Fibroblast of skin of right biceps (primary cell): ENCODE measurements around the gene ABLIM1.
"Not testable (repeated sequence)": the region's sequence is repeated elsewhere in the genome, so short reads cannot be mapped to it uniquely, and the experiment has no call there.

ENCODE experiments used
- DNase-seq: peaks from one replicate; pipeline ENCODE4 v3.0.0-alpha.2; 2013

Gene ABLIM1

GRCh38 chr10:114658175-114658574 lies at the start of gene ABLIM1:
ABLIM1 (minus strand) TSS chr10:114658275; CDS start chr10:114658200, 75 bp downstream.
- no peak for DNase-seq

- no peak for DNase-seq
Measured at GRCh38 chr10:114706458-114707055, 48.5 kb upstream of the ABLIM1 start.

- DNase-seq: no peak
Measured at GRCh38 chr10:114704679-114705078, 46.6 kb upstream of the ABLIM1 start.

DNA sequence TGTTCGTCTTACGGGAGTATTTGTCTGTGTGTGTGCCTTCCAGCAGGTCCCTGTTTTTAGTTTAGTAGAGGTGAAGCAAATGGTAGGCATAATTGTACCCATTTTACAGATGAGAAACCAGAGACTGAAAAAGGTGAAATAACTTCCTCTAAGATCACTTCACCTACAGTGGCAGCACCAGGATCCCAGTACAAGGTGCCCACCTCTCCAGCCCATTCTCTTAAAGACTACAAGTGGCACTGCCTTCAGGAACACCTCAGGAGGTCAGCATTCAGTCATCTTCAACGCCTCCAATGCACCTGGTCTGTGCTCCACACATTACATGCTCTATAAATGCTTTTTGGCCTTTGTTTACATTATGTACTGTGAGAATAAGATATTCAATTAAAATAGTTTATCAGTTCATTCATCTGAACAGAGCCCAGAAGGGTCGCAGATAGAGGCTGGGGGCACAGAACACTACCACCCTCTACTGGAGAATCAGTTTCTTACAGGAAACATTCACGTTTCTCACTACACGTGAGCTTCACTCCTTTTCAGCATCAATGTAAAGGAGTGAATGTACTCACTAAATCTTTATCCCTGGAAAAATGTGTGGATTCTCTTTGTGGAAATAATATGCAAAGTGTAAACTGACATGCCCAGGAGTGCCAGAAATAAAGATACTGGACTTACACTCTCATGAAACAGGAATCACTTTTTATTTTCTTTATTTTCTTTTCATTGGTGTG lies 45.5 kb upstream of the ABLIM1 start:
- DNase-seq: peak; percentile 38

DNA sequence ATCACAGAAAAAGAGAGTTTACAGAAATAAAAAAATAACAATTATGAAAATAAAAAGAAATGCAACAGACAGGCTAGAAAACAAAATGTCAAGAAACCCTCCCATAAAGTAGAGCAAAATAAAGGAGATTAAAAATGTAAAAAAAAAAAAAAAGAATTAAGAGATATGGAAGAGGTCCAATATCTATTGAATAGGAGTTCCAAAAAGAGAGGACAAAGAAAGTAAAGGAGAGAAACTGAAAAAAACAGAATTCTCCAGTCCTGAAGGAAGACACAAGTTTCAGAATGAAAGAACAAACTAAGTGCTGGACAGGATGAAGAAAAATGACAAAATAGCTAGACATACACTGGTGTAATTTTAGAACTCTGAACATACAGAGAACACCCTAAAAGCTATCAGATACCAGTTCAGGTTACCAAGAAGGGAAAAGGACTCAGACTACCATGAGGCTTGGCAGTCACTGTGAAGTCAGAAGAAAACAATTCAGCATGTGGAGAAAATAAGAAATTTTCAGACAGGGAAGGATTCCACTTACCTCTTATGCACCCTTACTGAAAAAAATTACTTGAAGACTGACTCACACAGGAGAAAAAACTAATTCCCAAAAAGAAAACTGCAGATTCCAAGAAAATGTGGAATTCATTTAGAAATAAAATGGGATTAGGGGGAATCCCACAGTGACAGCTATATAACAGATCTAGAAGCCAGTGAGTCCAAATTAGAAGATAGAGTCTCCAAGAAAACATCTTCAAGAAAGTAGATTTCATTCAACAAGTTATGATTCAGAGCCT lies 40.4 kb upstream of the ABLIM1 start:
- DNase-seq: peak; percentile 62

DNA sequence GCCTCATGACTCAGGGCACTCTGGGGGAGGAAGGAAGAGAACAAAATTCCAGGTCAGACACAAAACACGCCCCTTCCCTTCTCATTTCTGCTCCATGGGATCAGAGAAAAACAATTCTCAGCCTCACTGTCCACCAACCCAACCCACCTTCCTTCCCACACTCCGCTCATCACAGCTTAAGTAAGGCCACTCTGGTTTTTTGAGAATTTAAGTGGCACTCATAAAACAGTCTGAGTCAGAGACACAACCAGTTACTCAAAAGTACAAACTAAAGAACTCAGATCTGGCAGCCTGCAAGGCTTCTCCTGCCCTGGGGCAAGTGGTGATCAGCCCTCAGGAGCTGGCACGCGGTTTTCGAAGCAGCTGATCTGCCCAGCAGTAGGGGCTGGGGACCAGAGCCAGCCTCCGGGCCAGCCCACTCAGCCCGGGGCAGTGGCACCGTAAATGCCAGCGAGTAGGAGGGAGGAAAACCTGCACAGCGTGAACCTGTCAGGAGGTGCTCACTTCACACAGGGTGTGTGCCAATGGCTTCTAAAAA lies 39.1 kb upstream of the ABLIM1 start:
- DNase-seq: no peak

DNA sequence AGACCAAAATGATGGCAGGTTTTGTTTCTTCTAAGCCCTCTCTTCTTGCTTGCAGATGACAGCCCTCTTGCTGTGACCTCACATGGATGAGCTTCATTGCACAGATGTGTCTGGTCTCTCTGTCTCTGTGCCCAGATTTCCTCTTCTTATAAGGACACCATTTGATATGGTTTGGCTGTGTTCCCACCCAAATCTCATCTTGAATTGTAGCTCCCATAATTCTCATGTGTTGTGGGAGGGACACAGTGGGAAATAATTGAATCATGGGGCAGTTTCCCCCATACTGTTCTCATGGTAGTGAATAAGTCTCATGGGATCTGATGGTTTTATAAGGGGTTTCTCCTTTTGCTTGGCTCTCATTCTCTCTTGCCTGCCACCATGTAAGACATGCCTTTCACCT lies 38.2 kb upstream of the ABLIM1 start:
- not testable (repeated sequence) for DNase-seq

DNA sequence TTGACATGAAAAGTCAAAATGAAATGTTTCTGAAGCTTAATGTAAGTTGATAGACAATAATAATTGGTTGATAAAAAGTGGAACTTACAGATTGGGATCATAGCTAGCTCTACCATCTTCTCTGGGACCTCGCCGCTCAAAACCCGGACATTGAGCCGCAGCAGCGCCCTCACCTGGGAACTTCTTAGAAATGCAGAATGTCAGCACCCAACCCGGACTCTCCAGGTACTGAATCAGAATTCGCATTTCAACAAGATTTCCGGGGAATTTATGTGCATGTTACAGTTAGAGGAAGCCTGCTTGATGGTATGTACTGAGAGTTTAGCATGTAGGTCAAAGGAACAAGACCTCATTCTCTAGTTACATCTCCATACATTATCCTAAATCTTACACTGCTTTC lies 36.7 kb upstream of the ABLIM1 start:
- peak; percentile 23 for DNase-seq

DNA sequence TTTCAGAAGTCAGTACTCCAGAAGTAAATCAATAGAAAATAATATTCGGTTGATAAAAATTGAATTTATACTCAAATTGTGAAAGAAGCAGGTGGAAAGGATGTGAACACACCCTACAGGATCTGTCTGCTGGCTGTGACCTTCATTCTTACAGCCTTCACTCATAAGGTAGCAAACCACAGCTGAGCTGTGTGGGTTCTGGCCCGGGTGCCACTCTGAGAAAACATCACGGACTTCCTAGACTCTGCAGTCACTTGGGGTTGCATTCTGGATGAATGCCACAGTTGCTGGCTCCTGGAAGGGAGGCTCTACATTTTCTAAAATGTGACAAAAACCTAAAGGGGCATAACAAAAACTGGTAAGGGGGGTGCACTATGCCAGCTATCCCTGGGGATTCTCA lies 36.0 kb upstream of the ABLIM1 start:
- no peak for DNase-seq

DNA sequence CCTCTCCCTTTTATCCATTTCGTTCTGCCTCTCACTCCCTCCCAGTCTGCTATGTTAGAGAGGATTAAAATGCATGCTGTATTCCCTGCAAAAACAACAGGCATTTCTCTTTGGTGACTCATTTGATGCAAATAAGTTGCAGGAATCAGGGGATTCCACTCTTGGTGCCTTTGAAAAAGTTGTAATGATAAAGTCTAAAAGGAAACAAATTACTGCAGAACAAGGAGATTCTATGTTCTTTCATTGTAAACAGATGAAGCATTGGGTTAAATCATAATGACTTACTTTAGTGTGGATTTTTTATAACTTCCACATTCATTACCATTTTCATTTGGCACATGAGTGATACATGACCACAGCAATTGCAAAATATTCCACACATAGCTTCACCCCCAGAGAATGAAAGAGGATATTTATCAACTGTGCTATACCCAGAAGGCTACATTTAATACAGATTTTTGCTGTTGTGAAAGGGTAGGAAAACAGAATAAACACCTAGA lies 33.4 kb upstream of the ABLIM1 start:
- peak; percentile 76 for DNase-seq

GRCh38 chr10:114688786-114689185 lies 30.7 kb upstream of the ABLIM1 start:
- no peak for DNase-seq

DNA sequence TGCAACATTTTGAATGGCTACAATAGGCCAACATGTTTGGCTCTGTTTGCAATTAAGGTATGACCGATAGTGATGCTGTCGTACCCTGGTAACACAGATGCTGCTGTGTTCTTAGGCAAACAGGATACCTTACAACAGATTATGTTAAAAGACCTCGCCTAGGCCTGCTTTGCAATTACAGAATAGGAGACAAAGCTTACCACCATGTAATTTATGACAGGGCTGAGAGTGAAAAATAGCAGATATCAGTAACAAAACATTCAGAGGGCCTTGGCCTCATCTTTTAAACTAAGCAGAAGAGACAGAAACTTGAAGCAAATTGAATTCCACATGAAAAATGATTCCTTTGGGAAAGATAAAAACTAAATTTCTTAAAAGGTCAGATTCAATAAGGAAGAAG lies 29.4 kb upstream of the ABLIM1 start:
- no peak for DNase-seq

DNA sequence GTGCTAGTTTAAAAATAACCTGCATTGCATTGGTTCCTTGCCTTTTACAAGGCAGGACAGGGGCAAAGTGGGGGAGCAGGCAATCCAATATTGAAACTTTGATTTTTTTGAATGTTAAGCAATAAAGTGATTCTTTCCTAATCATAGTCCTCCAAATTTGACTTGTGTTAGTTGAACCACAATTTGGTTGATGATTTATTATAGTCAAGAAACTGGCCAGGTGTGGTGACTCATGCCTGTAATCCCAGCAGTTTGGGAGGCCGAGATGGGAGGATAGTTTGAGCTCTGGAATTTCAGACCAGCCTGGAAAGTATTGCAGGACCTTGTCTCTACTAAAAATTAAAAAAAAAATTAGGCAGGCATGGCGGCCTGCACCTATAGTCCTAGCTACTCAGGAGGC lies 27.9 kb upstream of the ABLIM1 start:
- DNase-seq: no peak

DNA sequence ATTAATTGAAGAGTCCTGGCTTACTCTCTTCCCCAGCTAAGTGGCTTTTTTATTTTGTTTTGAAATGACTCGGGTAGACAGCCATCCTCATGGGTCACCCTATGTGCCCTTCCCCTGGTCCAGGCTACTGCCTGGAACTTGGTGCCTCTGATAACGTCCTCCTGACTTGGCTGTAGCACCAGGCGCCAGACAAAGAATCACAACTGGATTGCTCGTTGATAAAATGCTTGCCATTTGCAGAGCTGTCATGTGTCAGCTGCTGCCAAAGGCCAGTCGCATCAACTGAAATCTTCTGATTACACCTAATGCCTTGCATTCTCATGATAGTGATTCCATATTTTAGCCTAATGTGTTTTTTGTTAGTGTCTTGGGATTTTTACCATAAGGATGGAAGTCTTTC lies 27.4 kb upstream of the ABLIM1 start:
- DNase-seq: no peak

- DNase-seq: peak; percentile 78
Measured at GRCh38 chr10:114684822-114685209, 26.7 kb upstream of the ABLIM1 start.

GRCh38 chr10:114684084-114684821 lies 26.2 kb upstream of the ABLIM1 start:
- peak; percentile 40 for DNase-seq

DNA sequence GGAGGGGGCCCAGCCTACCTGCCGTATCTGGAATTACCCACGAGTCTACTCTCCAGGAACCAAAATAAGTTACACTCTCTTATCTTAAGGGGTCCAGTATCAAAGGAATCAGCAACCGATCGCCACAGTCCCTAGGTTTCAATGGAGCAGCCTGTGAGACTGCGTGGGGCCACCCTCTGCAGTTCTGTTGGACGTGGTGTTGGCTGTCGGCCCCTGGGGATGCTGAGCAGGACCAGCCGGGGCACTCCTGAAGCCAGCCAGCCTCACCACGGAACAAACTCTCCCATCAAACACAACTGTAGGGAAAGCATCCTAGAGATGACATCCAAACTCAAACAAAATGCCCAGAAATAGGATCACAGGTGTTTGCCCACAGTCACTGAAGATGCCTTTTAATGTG lies 25.5 kb upstream of the ABLIM1 start:
- DNase-seq: no peak

GRCh38 chr10:114683162-114683561 lies 25.1 kb upstream of the ABLIM1 start:
- DNase-seq: no peak

DNA sequence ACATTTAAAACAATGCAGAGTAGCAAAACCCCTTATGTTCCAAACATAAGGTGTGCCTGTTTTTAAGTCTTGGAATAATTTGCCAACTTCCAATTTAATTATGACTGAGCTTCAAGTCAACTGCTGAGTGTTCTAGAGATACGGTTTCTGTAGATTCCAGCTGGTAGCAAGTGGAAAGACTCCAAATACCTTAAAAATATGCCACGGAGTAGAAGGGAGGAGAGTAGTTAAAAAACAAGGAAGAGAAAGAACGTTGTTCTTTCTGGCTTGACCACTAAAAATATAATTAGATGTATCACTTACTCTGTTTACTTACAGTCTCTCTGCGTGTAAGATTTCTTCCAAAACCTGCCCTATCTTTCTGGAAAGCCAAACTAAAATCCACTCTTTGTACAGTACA lies 24.5 kb upstream of the ABLIM1 start:
- no peak for DNase-seq

- no peak for DNase-seq
Measured at GRCh38 chr10:114682121-114682520, 24.0 kb upstream of the ABLIM1 start.

GRCh38 chr10:114681542-114681941 lies 23.5 kb upstream of the ABLIM1 start:
- peak; percentile 25 for DNase-seq

DNA sequence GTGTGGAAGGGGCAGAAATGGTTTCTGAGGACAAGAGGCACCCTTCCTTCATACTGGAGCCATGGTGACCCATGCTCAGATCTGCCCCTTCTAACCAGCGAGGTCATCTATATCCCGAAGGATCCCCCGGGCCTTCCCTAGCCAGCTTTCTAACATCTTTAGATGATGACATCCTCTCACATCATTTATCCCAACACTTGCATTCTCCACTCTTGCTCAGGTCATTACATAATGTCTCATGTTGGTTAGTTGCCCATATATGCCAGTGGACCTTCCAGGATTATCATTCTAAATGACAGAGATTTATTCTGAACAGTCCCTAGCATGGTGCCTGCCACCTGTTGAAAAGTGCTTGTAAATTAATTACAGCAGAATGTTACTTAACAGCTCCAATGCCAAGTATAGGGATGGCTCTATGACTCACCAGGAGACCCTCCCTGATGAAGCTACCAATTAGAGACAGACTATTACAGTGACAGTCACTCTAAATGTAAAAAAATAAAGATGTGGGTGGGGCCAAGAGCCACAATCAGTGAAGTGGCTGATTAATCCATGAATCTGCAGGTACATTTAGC lies 22.6 kb upstream of the ABLIM1 start:
- DNase-seq: no peak
